ENCODE data around the gene CD2AP.

- TF ChIP-seq CTCF (IDR thresholded peaks at IDR 0.05; ENCODE audit: insufficient read depth, low read length) (no peak), POLR2AphosphoS5 (IDR thresholded peaks at IDR 0.05; ENCODE audit: low read depth) (no peak)
Observed at GRCh38 chr6:47524136-47524845, 46.7 kb downstream of the CD2AP start.

Measured in HL-60 (cell line).